ENCODE data around the gene FOXO3.

Gene FOXO3

GRCh38 chr6:108650781-108651180 lies 90.1 kb downstream of the FOXO3 start:
- H3K4me1 ChIP-seq (ENCODE audit: low read length) = no peaks in the 10 kb centered on the region
- H3K79me2 ChIP-seq (ENCODE audit: low read length) = no peaks in the 10 kb centered on the region
- H3K36me3 ChIP-seq (replicated peaks; ENCODE audit: low read depth, low read length) = no peaks in the 10 kb centered on the region
- TF ChIP-seq EZH2phosphoT487 (IDR thresholded peaks at IDR 0.05; ENCODE audit: low read depth) = no peak
- TF ChIP-seq, protein P1, sequence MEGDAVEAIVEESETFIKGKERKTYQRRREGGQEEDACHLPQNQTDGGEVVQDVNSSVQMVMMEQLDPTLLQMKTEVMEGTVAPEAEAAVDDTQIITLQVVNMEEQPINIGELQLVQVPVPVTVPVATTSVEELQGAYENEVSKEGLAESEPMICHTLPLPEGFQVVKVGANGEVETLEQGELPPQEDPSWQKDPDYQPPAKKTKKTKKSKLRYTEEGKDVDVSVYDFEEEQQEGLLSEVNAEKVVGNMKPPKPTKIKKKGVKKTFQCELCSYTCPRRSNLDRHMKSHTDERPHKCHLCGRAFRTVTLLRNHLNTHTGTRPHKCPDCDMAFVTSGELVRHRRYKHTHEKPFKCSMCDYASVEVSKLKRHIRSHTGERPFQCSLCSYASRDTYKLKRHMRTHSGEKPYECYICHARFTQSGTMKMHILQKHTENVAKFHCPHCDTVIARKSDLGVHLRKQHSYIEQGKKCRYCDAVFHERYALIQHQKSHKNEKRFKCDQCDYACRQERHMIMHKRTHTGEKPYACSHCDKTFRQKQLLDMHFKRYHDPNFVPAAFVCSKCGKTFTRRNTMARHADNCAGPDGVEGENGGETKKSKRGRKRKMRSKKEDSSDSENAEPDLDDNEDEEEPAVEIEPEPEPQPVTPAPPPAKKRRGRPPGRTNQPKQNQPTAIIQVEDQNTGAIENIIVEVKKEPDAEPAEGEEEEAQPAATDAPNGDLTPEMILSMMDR (IDR thresholded peaks at IDR 0.05; ENCODE audit: low read depth, low read length) = no peak
- no peaks in the 10 kb centered on the region for H4K20me1 ChIP-seq (ENCODE audit: insufficient read depth, low read length)
- H3K27ac ChIP-seq (ENCODE audit: low read length) = no peak overlapping the region
- no peak overlapping the region for H3K4me2 ChIP-seq (ENCODE audit: low read length)
- H3K27me3 ChIP-seq (ENCODE audit: low read depth, low read length) = no peaks in the 10 kb centered on the region
- no peak overlapping the region for H3K9ac ChIP-seq (ENCODE audit: low read length)
- H2AFZ ChIP-seq (ENCODE audit: low read depth, low read length) = no peak overlapping the region
- no peak overlapping the region for H3K4me3 ChIP-seq (ENCODE audit: low read length)
- no peaks in the 10 kb centered on the region for H3K9me3 ChIP-seq (ENCODE audit: insufficient read depth, low read length)

DNA sequence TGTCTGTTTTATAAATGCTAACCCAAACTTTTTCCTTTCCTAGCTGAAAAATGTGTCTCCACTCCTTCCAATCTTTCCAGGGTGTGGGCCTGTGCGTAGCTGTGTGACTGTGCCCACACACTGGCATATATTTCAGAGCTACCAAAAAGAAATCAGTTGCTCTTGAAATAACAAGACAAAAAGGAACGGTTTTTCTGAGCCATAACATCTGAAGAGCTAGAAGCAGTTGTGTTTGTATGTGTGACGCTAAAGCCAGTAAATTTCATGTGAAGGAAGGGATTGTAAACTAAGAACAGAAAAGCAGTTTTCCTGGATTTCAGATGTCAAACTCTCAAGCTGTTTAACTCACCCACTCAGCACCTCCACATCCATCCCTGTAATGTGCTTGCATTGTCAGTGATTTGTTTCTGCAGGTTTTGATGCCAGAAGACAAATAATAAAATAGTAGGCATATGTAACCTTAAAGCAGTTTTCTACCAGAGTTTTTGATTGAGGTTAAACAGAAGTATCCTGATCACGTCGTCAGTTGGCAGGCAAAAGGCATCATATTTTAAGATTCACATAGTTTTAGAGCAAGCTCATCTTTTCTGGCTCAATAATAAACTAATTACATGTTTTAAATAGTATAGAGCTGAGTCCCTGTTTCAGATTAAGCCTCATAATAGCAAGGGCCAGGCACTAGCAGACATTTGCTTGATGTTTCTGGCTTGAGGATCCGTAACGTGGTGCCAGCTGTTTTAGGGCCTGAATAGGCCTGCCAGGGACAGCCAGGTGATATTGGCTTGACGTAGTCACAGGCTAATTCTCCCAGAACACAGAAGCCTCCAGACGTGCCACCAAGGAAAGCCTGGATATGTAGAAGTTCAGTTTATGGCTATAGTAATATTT lies 90.9 kb downstream of the FOXO3 start:
- Histone ChIP-seq H3K4me1 (ENCODE audit: low read length) (no peaks in the 10 kb centered on the region), H3K4me2 (ENCODE audit: low read length) (no peak overlapping the region)

DNA sequence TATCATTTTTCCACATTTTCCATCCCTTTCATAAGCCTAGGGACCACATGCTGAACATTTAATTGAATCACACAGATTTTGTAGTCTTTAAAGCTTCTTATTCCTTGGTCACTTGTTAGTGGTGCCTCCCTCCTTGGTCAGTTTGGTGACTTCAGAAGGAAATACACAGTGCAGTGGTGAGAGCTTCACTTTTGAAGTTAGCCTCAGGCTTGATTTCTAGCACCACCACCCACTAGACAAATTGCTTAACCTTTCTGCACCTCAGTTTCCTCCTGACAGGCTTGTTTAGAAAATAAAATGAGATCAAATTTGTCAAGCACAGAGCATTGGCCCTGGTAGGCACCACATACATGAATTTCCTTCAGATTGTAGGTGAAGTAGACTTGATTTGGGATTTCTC lies 91.7 kb downstream of the FOXO3 start:
- H3K9me3 ChIP-seq (ENCODE audit: insufficient read depth, low read length) = no peaks in the 10 kb centered on the region
- H3K27me3 ChIP-seq (ENCODE audit: low read depth, low read length) = no peaks in the 10 kb centered on the region
- TF ChIP-seq, protein P1 (IDR thresholded peaks at IDR 0.05; ENCODE audit: low read depth, low read length) = no peak
- no peak for TF ChIP-seq EZH2phosphoT487 (IDR thresholded peaks at IDR 0.05; ENCODE audit: low read depth)
- no peak overlapping the region for H3K9ac ChIP-seq (ENCODE audit: low read length)
- H3K79me2 ChIP-seq (ENCODE audit: low read length) = no peaks in the 10 kb centered on the region
- H4K20me1 ChIP-seq (ENCODE audit: insufficient read depth, low read length) = no peaks in the 10 kb centered on the region
- no peaks in the 10 kb centered on the region for H3K36me3 ChIP-seq (replicated peaks; ENCODE audit: low read depth, low read length)
- no peaks in the 10 kb centered on the region for H3K4me1 ChIP-seq (ENCODE audit: low read length)
- H3K4me2 ChIP-seq (ENCODE audit: low read length) = no peak overlapping the region
- H3K27ac ChIP-seq (ENCODE audit: low read length) = no peak overlapping the region
- H2AFZ ChIP-seq (ENCODE audit: low read depth, low read length) = no peak overlapping the region
- H3K4me3 ChIP-seq (ENCODE audit: low read length) = no peak overlapping the region

More for the DNA sequence above, 90.9 kb downstream of the FOXO3 start:
- Histone ChIP-seq H4K20me1 (ENCODE audit: insufficient read depth, low read length) (no peaks in the 10 kb centered on the region), H3K36me3 (replicated peaks; ENCODE audit: low read depth, low read length) (no peaks in the 10 kb centered on the region), H3K4me3 (ENCODE audit: low read length) (no peak overlapping the region), H3K9me3 (ENCODE audit: insufficient read depth, low read length) (no peaks in the 10 kb centered on the region), H3K27ac (ENCODE audit: low read length) (no peak overlapping the region), H2AFZ (ENCODE audit: low read depth, low read length) (no peak overlapping the region), H3K9ac (ENCODE audit: low read length) (no peak overlapping the region), H3K27me3 (ENCODE audit: low read depth, low read length) (no peaks in the 10 kb centered on the region), H3K79me2 (ENCODE audit: low read length) (no peaks in the 10 kb centered on the region)
- no peak for TF ChIP-seq EZH2phosphoT487 (IDR thresholded peaks at IDR 0.05; ENCODE audit: low read depth)
- TF ChIP-seq, protein P1 (IDR thresholded peaks at IDR 0.05; ENCODE audit: low read depth, low read length) = no peak

- H4K20me1 ChIP-seq (ENCODE audit: insufficient read depth, low read length) = no peaks in the 10 kb centered on the region
- H3K79me2 ChIP-seq (ENCODE audit: low read length) = no peaks in the 10 kb centered on the region
- H3K36me3 ChIP-seq (replicated peaks; ENCODE audit: low read depth, low read length) = no peaks in the 10 kb centered on the region
- H3K4me2 ChIP-seq (ENCODE audit: low read length) = no peak overlapping the region
- H3K4me1 ChIP-seq (ENCODE audit: low read length) = no peaks in the 10 kb centered on the region
- H2AFZ ChIP-seq (ENCODE audit: low read depth, low read length) = no peak overlapping the region
- no peak overlapping the region for H3K27ac ChIP-seq (ENCODE audit: low read length)
- H3K9me3 ChIP-seq (ENCODE audit: insufficient read depth, low read length) = no peaks in the 10 kb centered on the region
- no peak overlapping the region for H3K9ac ChIP-seq (ENCODE audit: low read length)
- H3K27me3 ChIP-seq (ENCODE audit: low read depth, low read length) = no peaks in the 10 kb centered on the region
- no peak overlapping the region for H3K4me3 ChIP-seq (ENCODE audit: low read length)
- no peak for TF ChIP-seq EZH2phosphoT487 (IDR thresholded peaks at IDR 0.05; ENCODE audit: low read depth)
- TF ChIP-seq, protein P1 (IDR thresholded peaks at IDR 0.05; ENCODE audit: low read depth, low read length) = no peak
These were observed 93.2 kb downstream of the FOXO3 start for GRCh38 chr6:108653949-108654348.

All from OCI-LY3 (cell line).